HG02623 (cell line): Measurements from ENCODE around the gene HS3ST3A1.

ENCODE experiments used
- ATAC-seq: cut with Tn5 transposase; IDR thresholded peaks from one replicate; pipeline ENCODE4 v1.9.1; 2021; ENCODE audit warnings: moderate library complexity; ENCODE audit not compliant: unreplicated experiment

The HS3ST3A1 gene

GRCh38 chr17:13541032-13541480 is 60.7 kb downstream of the HS3ST3A1 start:
- ATAC-seq = no peak

DNA sequence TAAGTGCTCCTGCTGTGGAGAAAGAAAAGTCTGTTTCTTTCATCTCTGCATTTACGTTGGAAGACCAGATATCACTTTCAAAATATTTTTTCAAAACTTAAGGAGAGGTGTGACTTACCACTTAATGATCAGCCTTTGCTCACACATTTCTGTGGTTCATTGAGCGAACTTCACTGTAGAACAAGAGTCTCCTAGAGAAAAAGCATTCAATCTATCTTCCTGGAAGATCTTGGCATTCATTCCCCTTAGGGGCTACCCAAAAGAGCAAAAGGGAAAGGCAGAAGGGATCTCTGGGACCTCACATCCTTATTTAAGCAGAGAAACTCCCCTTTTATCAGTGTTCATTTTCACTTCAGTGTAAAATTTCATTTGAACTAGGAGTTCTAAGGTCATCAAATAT is 61.2 kb downstream of the HS3ST3A1 start:
- ATAC-seq = no peak

DNA sequence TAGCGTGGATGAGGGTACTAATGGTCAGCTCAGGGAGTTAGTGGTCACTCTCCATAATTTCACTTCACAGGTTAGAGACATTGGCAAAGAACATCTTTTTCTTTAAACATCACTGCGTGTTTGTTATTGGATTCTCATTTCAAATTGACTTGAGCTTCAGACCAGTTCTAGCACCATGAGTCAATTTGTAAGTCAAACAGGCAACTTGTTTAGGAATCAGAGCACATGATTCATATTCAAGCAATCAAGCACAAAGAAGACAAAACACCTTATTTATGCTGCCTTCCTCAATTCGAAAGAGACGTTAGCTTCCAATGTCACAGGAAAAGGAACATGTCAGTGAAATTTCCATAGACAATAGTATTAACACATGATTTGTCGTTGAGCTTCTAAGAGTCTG is 62.3 kb downstream of the HS3ST3A1 start:
- no peak for ATAC-seq

- ATAC-seq = no peak
These were observed 62.8 kb downstream of the HS3ST3A1 start for GRCh38 chr17:13538841-13539411.

GRCh38 chr17:13537871-13538643 is 63.7 kb downstream of the HS3ST3A1 start:
- no peak for ATAC-seq

GRCh38 chr17:13537167-13537731 is 64.5 kb downstream of the HS3ST3A1 start:
- no peak for ATAC-seq

- no peak for ATAC-seq
These were observed 66.8 kb downstream of the HS3ST3A1 start for GRCh38 chr17:13534946-13535345.

DNA sequence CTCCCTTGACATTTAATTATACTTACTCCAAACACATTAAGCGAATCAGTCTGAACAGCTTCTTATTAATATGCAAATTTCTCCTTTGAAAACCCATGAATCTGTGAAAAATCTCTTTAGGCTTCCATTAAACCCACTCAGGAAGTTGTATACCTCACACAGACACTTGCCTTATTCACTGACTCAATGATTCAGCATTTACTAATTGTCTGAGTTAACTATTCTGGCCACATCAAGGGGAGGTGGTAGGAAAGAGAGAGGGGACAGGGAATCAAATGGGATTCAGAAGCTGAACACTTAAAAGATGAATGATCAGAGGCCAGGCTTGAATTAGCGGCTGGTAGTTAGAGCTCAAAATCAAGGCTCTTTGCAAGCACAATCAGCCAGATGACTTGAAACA is 70.0 kb downstream of the HS3ST3A1 start:
- ATAC-seq = no peak

GRCh38 chr17:13525876-13526275 is 75.9 kb downstream of the HS3ST3A1 start:
- ATAC-seq = no peak

GRCh38 chr17:13523164-13523563 is 78.6 kb downstream of the HS3ST3A1 start:
- ATAC-seq = no peak

DNA sequence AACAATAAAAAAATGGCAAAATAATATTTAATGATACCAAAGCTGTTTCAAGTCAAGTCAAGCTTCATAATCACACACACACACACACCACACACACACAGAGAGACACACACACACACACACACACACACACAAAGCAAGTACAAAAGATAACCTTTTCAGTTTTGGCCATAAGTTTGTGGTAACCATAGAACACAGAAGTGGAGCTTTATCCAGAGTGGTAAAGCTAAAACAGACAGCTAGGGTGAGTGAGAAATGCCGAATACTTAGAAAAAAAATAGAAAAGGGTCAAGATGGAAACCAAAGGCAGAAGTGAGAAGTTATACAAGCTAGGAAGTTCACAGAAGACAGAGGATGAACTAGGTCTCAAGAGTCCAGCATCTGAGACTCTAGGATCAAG is 79.0 kb downstream of the HS3ST3A1 start:
- no peak for ATAC-seq

DNA sequence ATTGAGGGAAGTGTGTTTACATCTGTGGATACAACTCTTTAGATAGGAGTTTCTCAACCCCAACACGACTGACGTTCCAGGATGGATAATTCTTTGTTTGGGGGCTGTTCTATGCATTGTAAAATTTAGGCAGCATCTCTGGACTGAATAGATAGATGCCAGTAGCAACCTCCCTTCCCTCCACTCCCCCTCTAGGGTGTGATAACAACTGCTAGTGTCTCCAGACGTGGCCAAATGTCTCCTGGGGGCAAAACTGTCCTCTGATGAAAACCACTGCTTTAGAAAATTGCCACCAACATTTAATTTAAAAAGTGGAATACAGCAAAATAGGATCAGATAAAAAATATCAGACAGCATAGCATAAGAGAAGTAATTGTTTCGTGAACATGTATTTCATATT is 79.9 kb downstream of the HS3ST3A1 start:
- ATAC-seq = no peak

DNA sequence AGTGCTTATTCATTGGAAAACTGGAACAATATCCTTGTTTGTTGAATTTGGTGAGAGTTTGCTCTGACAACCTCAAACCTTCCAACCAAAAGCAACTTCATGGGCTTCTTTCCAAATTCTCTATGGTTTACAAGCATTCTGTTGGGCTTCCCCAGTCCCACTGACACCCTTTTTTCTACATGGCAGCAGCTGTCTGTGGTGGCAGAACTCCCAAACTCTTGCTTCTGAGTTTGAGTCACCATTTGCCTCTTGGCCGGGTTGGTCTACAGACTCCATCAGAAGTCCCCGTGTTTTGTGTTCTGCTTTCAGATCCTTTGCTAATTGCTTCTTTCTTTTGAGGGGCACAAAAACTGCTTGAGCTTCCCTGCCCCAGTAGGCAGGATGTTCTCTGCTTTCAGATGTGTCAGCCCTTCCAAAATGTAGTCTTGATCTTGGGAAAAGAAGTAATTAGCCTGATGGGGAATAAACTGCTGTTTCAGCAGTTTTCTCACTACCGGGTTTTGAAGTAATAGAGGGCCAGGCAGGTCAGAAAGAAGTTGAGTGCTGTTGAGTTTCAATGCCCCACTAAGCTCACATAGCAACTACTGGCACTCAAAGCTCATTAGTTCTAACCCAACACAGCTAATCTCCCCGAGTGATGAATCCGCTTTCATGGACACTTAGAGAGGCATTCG is 80.7 kb downstream of the HS3ST3A1 start:
- no peak for ATAC-seq

GRCh38 chr17:13518261-13519000 is 83.3 kb downstream of the HS3ST3A1 start:
- no peak for ATAC-seq

GRCh38 chr17:13513039-13513405 is 88.7 kb downstream of the HS3ST3A1 start:
- ATAC-seq = no peak

DNA sequence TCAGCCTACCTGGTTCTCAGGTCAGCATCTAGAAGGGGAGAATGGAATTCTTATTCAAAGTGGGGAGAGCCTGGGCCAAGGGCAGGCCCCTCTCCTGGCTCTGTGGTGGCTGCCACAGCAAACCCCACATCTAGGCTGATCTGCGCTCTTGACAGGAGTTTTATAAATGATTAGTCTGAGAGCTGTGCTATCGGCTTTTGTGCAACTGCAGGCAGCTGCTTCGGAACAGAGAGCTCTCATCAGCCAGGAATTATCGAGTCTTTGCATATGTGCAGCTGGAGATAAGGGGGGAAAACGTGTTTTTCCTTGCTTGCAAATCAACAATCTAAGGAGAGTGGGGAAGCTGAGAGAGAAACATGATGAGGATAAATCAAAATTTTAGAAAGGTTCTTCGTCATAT is 91.7 kb downstream of the HS3ST3A1 start:
- no peak for ATAC-seq

GRCh38 chr17:13509527-13509926 is 92.2 kb downstream of the HS3ST3A1 start:
- no peak for ATAC-seq

DNA sequence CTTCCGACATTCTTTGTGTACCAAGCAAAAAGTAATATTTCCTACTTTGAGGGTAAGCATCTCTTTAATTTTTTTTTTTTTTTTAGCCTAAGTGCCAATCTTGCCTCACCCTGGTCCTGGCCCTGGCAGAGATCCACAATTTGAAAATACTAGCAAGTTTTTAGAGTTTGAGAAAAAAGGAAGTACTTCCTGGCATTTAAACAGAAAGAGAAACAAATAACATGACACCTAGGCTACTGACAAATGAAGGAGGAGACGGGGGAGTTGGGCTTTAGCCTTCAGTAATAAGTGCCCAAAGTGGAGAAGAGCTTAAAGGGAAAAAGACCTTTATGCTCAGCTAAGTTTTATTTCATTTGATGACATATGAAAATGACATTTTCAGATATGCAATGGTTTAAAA is 92.8 kb downstream of the HS3ST3A1 start:
- ATAC-seq = no peak

- no peak for ATAC-seq
These were observed 98.2 kb downstream of the HS3ST3A1 start for GRCh38 chr17:13503526-13503925.

DNA sequence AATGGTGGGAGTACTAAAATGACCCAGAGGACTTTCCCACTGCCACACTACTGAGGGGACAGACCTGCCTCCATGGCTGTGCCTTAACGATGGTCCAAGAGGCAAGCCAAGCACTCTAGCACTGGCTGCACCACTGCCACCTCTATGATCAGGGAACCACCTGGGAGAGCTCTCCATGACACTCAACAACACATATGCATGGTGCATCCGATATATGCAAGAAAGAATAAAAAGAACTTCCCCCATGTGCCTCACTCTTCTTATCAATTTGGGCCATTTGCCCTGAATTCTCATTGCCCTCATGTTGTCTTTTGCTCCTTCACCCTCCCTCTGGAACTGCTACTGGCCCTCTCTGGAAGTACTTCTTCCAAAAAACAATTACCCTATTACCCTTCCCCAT is 99.5 kb downstream of the HS3ST3A1 start:
- no peak for ATAC-seq

GRCh38 chr17:13500947-13501346 is 100.8 kb downstream of the HS3ST3A1 start:
- ATAC-seq = no peak
